HepG2 (cell line): ENCODE data around the gene CTDNEP1. TPM values are rescaled to one million over a fixed set of nuclear protein-coding genes. Genes with fewer than 3 reads are reported as not detected.

ENCODE experiments used
- FOXP1 ChIP-seq, 2 experiments: fragments of 450-650 bp in 1 of 2; IDR thresholded peaks; 2 replicates each; pipeline ENCODE4 v1.6.1; 2017 to 2018; ENCODE audit warnings: antibody characterized with exemption in 1 of 2
- GTF2F1 ChIP-seq: fragments of 150-350 bp; IDR thresholded peaks from 2 replicates; pipeline ENCODE4 v1.6.1; 2014; ENCODE audit warnings: low read length
- GZF1 ChIP-seq: sonication (generic); formaldehyde crosslinking; IDR thresholded peaks from 2 replicates; pipeline ENCODE4 v1.5.1; 2020; ENCODE audit warnings: mild to moderate bottlenecking, missing genetic modification reagents
- HOXA3 ChIP-seq: sonication (generic); formaldehyde crosslinking; IDR thresholded peaks from 2 replicates; pipeline ENCODE4 v1.5.0; 2020; ENCODE audit warnings: missing genetic modification reagents
- NONO ChIP-seq, 2 experiments: fragments of 450-650 bp in 1 of 2; sonication (generic) in 1 of 2; formaldehyde crosslinking in 1 of 2; IDR thresholded peaks in 1 of 2; conservative IDR thresholded peaks in 1 of 2; 2 replicates each; pipeline versions ENCODE4 v1.6.1 to v1.8.0; 2017 to 2022; ENCODE audit warnings: mild to moderate bottlenecking in 1 of 2, missing genetic modification reagents in 1 of 2, moderate library complexity in 1 of 2
- PLSCR1 ChIP-seq: sonication (generic); formaldehyde crosslinking; IDR thresholded peaks from 2 replicates; pipeline ENCODE4 v1.5.0; 2020; ENCODE audit warnings: missing genetic modification reagents, mild to moderate bottlenecking, borderline replicate concordance
- REXO4 ChIP-seq: sonication (generic); formaldehyde crosslinking; IDR thresholded peaks from 2 replicates; pipeline ENCODE4 v1.8.0; 2022; ENCODE audit warnings: missing genetic modification reagents, mild to moderate bottlenecking, borderline replicate concordance
- SP2 ChIP-seq: sonication (generic); formaldehyde crosslinking; IDR thresholded peaks from 2 replicates; pipeline ENCODE4 v1.5.1; 2020; ENCODE audit warnings: mild to moderate bottlenecking, missing genetic modification reagents
- SP5 ChIP-seq: IDR thresholded peaks from 2 replicates; pipeline ENCODE4 v1.6.1; 2016; ENCODE audit warnings: low read depth, borderline replicate concordance
- SUZ12 ChIP-seq: fragments of 150-350 bp; IDR thresholded peaks from 2 replicates; pipeline ENCODE4 v1.6.1; 2014; ENCODE audit warnings: low read depth, low read length
- TMF1 ChIP-seq: sonication (generic); formaldehyde crosslinking; IDR thresholded peaks from 2 replicates; pipeline ENCODE4 v1.8.1; 2022; ENCODE audit warnings: low read depth, missing genetic modification reagents
- TOPORS ChIP-seq: sonication (generic); formaldehyde crosslinking; IDR thresholded peaks from 2 replicates; pipeline ENCODE4 v1.8.0; 2023; ENCODE audit warnings: mild to moderate bottlenecking, missing genetic modification reagents
- ZBTB3 ChIP-seq: sonication (generic); formaldehyde crosslinking; IDR thresholded peaks from 2 replicates; pipeline ENCODE4 v1.4.0; 2020; ENCODE audit warnings: low read depth, mild to moderate bottlenecking, moderate library complexity, missing genetic modification reagents, borderline replicate concordance
- ZNF296 ChIP-seq: sonication (generic); formaldehyde crosslinking; conservative IDR thresholded peaks from 2 replicates; pipeline ENCODE4 v1.5.0; 2020; ENCODE audit warnings: mild to moderate bottlenecking, missing genetic modification reagents
- ZNF354B ChIP-seq: sonication (generic); formaldehyde crosslinking; IDR thresholded peaks from 2 replicates; pipeline ENCODE4 v1.8.0; 2022; ENCODE audit warnings: mild to moderate bottlenecking, missing genetic modification reagents
- ZNF563 ChIP-seq: sonication (generic); formaldehyde crosslinking; IDR thresholded peaks from 2 replicates; pipeline ENCODE4 v1.8.0; 2022; ENCODE audit warnings: mild to moderate bottlenecking, moderate library complexity, missing genetic modification reagents
- ZNF569 ChIP-seq: sonication (generic); formaldehyde crosslinking; IDR thresholded peaks from 2 replicates; pipeline ENCODE4 v1.5.0; 2020; ENCODE audit warnings: mild to moderate bottlenecking, missing genetic modification reagents, moderate library complexity, borderline replicate concordance
- ZNF687 ChIP-seq: sonication (generic); formaldehyde crosslinking; IDR thresholded peaks from 2 replicates; pipeline ENCODE4 v1.5.1; 2020; ENCODE audit warnings: mild to moderate bottlenecking, missing genetic modification reagents, moderate library complexity
- ZNF776 ChIP-seq: sonication (generic); formaldehyde crosslinking; IDR thresholded peaks from 2 replicates; pipeline ENCODE4 v1.4.0; 2020; ENCODE audit warnings: mild to moderate bottlenecking, missing genetic modification reagents
- ZNF850 ChIP-seq: sonication (generic); formaldehyde crosslinking; conservative IDR thresholded peaks from 2 replicates; pipeline ENCODE4 v1.9.0; 2021; ENCODE audit warnings: mild to moderate bottlenecking, missing genetic modification reagents
- ZNF879 ChIP-seq: sonication (generic); formaldehyde crosslinking; IDR thresholded peaks from 2 replicates; pipeline ENCODE4 v1.8.1; 2023; ENCODE audit warnings: missing genetic modification reagents
- ZSCAN25 ChIP-seq: sonication (generic); formaldehyde crosslinking; IDR thresholded peaks from 2 replicates; pipeline ENCODE4 v1.8.0; 2022; ENCODE audit warnings: mild to moderate bottlenecking, missing genetic modification reagents
- polyA plus RNA-seq, 8 experiments: library from polyadenylated mRNA; depleted of rRNA in 3 of 8; stranded (reverse) in 7 of 8; unstranded in 1 of 8; fragments of >200 nt; fragmentation: Illumina TruSeq in 4 of 8; extraction: Trizol in 4 of 8; gene quantifications; 2 replicates each; pipeline versions ENCODE4 v1.2.1 to v1.2.3, GENCODE V29; 2011 to 2016; ENCODE audit warnings: low read depth in 4 of 8, missing spikeins in 1 of 8, mixed read lengths in 1 of 8; ENCODE audit not compliant: insufficient read depth in 1 of 8
- total RNA-seq, 5 experiments: library from RNA; depleted of rRNA; stranded (reverse); fragments of >200 nt; fragmentation: Illumina TruSeq; extraction: Trizol; gene quantifications; 2 replicates each; pipeline ENCODE4 v1.2.3, GENCODE V29; 2016; ENCODE audit warnings: low read depth in 1 of 5
- TF ChIP-seq, protein P1 (sequence below): sonication (generic); formaldehyde crosslinking; IDR thresholded peaks from 2 replicates; pipeline ENCODE4 v1.4.0; 2020; ENCODE audit warnings: missing genetic modification reagents

The CTDNEP1 gene
- total and polyA plus RNA-seq, 2 of the 13 experiments (the other 11 are each of a cell fraction or from before 2014, with no cell fraction given): 19.8 to 118 TPM

- no peak for TF ChIP-seq SP5 (CRISPR knock-in tag)
- peak; percentile 80 for TF ChIP-seq ZNF563 (CRISPR knock-in tag)
- no peak for TF ChIP-seq GTF2F1
- TF ChIP-seq PLSCR1 (CRISPR knock-in tag): no peak
- no peak for TF ChIP-seq ZBTB3 (CRISPR knock-in tag)
- TF ChIP-seq ZNF296 (CRISPR knock-in tag): no peak
- no peak for TF ChIP-seq ZNF354B
- no peak for TF ChIP-seq NONO (IDR thresholded peaks at IDR 0.05)
- peak; percentile 70 for TF ChIP-seq NONO (CRISPR knock-in tag; conservative IDR thresholded peaks at IDR 0.05)
- no peak for TF ChIP-seq REXO4 (CRISPR knock-in tag)
- TF ChIP-seq TMF1 (CRISPR knock-in tag): no peak; the same call in 1 of the 2 replicates
- no peak for TF ChIP-seq TOPORS (CRISPR knock-in tag)
- TF ChIP-seq, protein P1, sequence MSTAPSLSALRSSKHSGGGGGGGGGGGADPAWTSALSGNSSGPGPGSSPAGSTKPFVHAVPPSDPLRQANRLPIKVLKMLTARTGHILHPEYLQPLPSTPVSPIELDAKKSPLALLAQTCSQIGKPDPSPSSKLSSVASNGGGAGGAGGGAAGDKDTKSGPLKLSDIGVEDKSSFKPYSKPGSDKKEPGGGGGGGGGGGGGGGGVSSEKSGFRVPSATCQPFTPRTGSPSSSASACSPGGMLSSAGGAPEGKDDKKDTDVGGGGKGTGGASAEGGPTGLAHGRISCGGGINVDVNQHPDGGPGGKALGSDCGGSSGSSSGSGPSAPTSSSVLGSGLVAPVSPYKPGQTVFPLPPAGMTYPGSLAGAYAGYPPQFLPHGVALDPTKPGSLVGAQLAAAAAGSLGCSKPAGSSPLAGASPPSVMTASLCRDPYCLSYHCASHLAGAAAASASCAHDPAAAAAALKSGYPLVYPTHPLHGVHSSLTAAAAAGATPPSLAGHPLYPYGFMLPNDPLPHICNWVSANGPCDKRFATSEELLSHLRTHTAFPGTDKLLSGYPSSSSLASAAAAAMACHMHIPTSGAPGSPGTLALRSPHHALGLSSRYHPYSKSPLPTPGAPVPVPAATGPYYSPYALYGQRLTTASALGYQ: no peak
- no peak for TF ChIP-seq GZF1 (CRISPR knock-in tag)
- TF ChIP-seq ZSCAN25 (CRISPR knock-in tag): peak; percentile 90
- no peak for TF ChIP-seq ZNF776
- TF ChIP-seq ZNF850 (CRISPR knock-in tag): no peak
- no peak for TF ChIP-seq ZNF879 (CRISPR knock-in tag)
- TF ChIP-seq ZNF569 (CRISPR knock-in tag): no peak
- TF ChIP-seq SUZ12: no peak
- TF ChIP-seq FOXP1 (IDR thresholded peaks at IDR 0.05): no peak
- no peak for TF ChIP-seq FOXP1 (CRISPR knock-in tag; IDR thresholded peaks at IDR 0.05)
- peak; percentile 77 for TF ChIP-seq HOXA3 (CRISPR knock-in tag)
- peak; percentile 96 for TF ChIP-seq ZNF687
- no peak for TF ChIP-seq SP2 (CRISPR knock-in tag)
Measured at GRCh38 chr17:7296189-7296861, 44.8 kb upstream of the CTDNEP1 start (continued).
